Stimulated activated CD4-positive, alpha-beta T cell treated with anti-CD3 and anti-CD28 coated beads, TNF-alpha, amount 100 ng/mL, for 24 hours (primary cell): ENCODE results near the gene ALG2.
A peak's percentile ranks its signal among the peaks of the same experiment; 100 is the strongest.

Experiments used
- DNase-seq, 3 experiments: peaks; one replicate each; pipeline ENCODE4 v3.0.0-alpha.2; 2020; ENCODE audit warnings: low read depth in 3 of 3

Gene ALG2

GRCh38 chr9:99192786-99193465, 28.8 kb downstream of the ALG2 start:
- DNase-seq, result no peak

GRCh38 chr9:99190597-99191283, 31.0 kb downstream of the ALG2 start:
- no peak for DNase-seq

- no peak for DNase-seq
Measured at GRCh38 chr9:99189887-99190596, 31.7 kb downstream of the ALG2 start.

GRCh38 chr9:99189186-99189585, 32.6 kb downstream of the ALG2 start:
- DNase-seq, result no peak

DNA sequence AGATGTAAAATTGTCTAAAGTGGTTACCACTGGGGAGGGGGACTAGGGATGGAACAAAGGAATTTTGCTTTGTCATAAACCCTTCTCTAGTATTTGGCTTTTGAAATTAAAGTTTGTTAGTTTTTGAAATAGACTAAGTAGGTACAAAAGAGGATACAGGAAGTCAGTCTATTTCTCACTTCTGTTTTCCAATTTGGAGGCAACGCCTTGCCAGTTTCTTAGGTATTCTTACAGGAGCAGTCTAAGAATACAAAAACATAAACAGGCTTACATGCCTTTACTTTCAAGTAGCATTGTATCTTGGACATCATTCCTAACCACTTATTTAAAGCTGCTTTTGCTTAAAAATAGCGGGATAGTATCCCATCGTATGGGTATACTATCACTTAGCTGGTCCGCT, 34.4 kb downstream of the ALG2 start:
- no peak for DNase-seq

DNA sequence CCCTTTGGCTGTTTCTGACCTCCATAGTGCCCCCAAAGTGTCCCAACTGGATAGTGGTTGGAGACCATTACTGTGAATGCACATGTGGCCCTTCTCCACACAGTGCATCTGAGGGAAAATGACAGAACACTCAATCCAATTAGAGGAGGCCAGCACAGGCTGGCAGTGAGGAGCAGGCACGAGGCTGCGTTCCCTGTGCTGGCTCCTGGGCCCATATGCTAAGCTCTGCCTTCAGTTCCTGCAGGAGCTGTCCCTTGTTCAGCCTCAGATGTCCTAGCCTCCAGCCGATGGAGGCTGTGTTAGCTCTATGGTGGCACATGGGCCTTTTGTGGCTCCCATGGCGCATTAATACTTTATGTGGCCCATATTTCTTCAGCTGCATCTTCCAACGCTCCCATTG, 35.8 kb downstream of the ALG2 start:
- no peak for DNase-seq

DNA sequence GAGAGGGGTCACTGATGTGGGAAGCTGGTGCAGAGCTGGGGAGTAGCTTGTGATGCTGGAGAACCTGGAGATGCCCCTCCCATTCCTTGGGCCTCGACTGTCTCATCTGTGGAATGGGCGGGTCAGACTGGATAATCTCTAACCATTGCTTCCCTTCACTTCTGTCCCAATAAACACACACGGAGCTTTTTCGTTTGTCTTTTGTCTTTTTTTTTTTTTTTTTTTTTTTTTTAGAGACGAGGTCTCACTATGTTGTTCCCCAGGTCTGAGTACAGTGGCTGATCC, 36.5 kb downstream of the ALG2 start:
- no peak for DNase-seq

- DNase-seq, result peak; percentile 45 to 78 (median 52)
Measured at GRCh38 chr9:99184475-99185347, 37.0 kb downstream of the ALG2 start.

DNA sequence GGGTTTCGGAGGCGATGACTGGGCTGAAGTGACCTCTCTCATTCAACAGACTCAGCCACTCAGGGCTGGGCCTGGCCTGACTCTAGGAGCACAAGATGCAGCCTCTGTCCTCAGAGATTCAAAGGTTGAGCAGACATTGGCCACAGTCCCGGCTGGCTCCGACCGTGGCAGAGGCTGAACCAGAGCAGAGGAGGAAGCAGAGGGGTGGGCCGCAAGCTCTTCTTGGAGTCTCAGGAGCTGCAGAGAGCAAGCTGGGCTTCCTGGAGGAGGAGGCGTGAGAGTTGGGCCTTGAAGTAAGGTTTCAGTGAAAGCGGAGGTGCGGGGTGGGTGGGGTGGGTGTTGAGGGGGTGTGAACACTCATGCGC, 37.6 kb downstream of the ALG2 start:
- no peak for DNase-seq

GRCh38 chr9:99183616-99184015, 38.1 kb downstream of the ALG2 start:
- DNase-seq, result no peak

- DNase-seq, result no peak
Measured at GRCh38 chr9:99182356-99182755, 39.4 kb downstream of the ALG2 start.

- DNase-seq, result no peak
Measured at GRCh38 chr9:99181621-99182020, 40.1 kb downstream of the ALG2 start.

DNA sequence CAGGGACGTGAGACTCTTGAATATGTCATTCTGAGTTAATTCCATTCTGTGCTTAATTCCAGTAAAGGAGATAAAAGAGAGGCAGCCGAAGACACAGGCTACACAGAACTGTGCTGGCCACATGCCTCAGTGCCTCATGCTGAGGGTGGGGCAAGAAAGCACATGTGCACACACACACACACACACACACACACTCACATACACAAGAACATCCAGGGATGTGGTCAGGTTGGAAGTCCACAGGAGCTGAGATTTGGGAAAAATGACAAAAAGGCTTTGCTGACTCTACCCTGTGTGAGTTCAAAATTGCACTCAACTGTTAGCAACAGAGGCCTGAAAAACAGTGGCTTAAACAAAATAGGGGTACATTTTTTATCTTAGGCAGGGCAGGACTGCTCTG, 40.5 kb downstream of the ALG2 start:
- DNase-seq, result no peak

GRCh38 chr9:99180662-99181061, 41.1 kb downstream of the ALG2 start:
- no peak for DNase-seq

- no peak for DNase-seq
Measured at GRCh38 chr9:99180199-99180598, 41.5 kb downstream of the ALG2 start.

- no peak for DNase-seq
Measured at GRCh38 chr9:99178912-99179872, 42.5 kb downstream of the ALG2 start.

DNA sequence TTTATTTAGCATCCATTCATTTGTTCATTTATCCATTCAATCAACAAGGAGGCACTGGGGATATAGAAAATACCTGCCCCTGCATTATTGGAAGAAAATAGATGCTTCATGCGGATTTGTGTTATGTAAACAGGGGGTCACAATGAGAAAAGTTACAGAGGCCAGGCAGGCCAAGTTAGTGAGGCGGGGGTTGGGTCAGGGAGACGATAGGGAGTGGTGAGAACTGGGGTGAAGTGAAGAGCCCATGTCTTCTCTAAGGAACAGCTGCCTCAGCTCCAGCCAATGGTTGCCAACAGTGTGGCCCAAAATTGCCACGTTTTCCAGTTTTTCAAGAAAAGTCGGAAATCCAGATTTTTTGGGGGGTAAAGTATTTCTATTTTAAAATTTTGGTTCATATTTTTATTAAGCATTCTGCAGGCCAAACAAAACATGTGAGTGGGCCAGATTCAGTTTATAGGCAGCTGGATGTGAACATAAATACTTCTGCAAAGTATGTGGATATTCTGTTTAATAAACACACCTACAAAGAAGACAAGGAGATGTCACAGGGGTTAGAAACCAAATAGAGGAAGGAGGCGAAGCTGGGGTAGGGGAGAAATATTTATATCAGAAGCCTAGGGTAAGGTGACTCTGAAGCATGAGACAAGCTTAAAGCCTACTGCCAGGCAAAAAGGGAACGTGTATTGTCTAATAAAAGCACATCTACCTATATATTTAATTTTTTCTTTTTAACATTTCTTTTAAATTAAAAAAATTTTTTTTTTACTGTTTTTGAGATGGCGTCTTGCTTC, 44.0 kb downstream of the ALG2 start:
- no peak for DNase-seq

GRCh38 chr9:99176527-99177013, 45.2 kb downstream of the ALG2 start:
- DNase-seq, result no peak

DNA sequence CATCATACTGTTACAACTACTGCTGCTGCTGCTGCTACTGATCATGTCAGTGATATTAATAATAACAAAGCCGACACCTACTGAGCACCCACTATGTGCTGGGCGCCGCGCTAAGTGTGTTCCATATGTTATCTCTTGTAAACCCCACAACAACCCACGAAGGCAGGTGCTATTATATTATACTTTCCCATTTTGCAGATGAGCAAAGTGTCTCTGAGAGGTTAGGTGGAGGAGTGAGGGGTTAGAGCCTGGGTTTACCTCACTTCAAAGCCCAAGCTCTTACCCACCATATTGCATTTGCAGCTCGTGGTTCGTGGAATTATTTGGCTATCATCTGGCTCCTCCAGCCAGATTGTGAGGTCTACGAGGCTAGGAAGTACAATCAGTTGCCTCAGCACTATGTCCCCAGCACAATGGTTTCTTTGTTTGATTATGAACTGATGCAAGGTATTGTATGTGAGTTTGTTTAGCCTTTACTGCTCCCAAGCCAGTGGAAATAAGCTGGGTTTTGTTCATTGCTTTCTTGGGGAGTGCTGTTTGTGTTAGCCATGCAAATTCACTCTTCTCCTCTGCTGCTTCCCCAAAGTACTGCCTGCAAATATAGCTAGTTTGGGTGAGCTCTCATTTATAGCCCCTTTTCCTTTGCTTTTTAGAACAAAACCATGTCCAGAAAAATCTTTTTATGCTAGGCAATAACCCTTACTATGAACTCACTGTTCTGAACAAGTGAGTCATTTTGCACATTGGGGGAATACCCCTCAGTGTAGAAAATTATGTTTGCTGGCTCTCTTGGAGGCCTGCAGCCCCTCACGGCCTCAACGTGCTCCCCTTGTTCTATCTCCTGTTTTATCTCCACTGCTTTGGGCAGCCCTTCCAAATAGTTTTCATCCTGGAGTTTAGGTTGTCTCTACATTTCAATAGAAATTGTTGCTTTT, 47.9 kb downstream of the ALG2 start:
- DNase-seq, result no peak
